Measurements from ENCODE around the gene FMO5.

Gene FMO5

DNA sequence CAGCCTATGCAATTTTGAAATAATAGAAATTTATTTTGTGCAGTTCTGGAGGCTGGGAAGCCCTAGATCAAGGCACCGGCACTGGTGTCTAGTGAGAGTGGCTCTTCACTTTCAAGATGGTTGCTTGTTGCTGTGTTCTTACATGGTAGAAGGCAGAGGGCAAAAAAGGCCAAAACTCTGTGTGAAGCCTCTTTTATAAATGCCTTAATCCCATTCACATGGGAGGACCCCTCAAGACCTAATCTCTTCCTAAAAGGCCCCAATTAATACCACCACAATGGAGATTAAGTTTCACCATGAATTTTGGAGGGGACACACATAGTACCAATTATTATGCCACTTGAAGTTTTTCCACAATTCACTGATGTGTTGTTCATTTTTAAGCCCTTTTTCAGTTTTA is 73.9 kb downstream of the FMO5 start:
- no peak for DNase-seq (ENCODE audit: low read depth in 2 of 2, low spot score in 1 of 2)

DNA sequence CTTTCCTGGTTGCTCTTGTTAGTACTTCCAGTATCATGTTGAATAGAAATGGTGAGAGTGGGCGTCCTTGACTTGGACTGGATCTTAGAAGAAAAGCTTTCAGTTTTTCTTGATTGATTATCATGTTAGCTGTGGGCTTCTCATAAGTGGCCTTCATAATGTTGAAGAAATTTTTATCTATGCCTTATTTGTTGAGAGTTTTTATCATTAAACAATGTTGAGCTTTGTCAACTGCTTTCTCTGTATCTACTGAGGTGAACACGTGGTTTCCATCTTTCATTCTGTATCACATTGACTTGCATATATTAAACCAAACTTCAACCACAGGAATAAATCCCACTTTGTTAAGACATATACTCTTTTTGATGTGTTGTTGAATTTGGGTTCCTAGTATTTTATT is 82.3 kb downstream of the FMO5 start:
- DNase-seq (ENCODE audit: low read depth in 2 of 2, low spot score in 1 of 2) = no peak
